HT1080 (cell line): Measurements from ENCODE around the gene CHCHD6. TPM values are rescaled to one million over a fixed set of nuclear protein-coding genes. Genes with fewer than 3 reads are reported as not detected.

Experiments
- DNase-seq: peaks from one replicate; pipeline ENCODE4 v3.0.0-alpha.2; 2015; ENCODE audit warnings: low read depth
- total RNA-seq: library from RNA; depleted of rRNA; stranded (reverse); fragments of >200 nt; shearing (Covaris generic); gene quantifications from 2 replicates; pipeline ENCODE4 v1.2.3, GENCODE V29; 2014

Gene CHCHD6
- total RNA-seq, 1 experiment from 2014 or later: 28.7 TPM

DNA sequence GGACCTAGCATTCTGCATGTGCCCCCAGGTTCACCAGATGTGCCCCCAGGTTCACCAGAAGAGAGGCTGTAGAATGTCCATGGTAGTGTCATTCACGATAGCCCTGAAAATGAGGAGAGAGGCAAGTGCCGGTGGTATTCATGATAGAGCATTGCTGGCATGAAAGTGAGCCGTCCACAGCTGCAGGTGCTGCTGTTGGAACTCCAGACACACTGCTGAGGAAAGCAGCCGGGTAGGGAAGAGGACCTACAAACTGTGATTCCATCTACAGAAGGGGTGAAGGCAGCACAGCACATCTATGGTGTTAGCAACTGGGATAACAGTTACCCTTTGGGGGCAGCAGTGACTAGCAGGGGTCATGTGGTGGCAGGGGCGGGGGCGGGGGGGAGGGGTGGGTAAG is 153.9 kb downstream of the CHCHD6 start:
- DNase-seq: no peak

DNA sequence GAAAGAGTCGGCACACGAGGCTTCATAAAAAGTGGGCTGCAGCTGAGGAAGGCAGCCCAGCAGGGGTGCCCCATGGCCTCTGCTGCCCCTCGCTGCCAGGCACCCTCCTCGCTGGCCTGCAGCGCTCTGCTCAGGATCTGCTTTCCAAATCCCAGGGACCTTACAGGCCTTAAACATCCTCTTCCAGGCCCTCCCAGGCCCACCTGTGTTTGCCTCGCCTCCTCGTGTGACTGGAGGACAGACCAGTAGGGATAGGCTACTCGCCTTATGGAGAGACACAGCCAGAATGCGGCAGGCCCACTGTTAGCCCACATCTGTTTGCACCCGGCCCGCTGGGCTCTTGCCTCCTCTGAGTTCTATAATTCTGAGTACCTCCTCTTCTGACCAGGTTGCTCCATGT is 154.4 kb downstream of the CHCHD6 start:
- DNase-seq: no peak

DNA sequence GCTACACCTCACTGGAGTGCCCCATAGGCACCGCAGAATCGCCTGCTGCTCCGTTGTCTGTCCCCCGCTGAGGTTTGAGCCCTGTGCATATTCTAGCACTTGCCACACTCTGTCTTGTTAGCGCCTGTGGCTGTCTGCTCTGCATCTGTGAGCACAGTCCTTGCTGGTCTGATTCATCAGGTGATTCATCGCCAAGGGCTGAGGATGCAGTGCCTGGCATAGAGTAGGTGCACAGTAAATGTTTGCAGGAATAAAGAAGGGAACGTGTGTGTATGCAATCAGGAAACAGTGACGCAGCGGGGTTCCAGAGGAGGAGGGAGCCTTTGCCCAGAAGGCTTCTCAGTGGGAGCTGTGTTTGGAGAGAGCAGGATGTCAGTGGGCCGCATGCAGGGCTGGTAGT is 154.8 kb downstream of the CHCHD6 start:
- peak; percentile 100 for DNase-seq

DNA sequence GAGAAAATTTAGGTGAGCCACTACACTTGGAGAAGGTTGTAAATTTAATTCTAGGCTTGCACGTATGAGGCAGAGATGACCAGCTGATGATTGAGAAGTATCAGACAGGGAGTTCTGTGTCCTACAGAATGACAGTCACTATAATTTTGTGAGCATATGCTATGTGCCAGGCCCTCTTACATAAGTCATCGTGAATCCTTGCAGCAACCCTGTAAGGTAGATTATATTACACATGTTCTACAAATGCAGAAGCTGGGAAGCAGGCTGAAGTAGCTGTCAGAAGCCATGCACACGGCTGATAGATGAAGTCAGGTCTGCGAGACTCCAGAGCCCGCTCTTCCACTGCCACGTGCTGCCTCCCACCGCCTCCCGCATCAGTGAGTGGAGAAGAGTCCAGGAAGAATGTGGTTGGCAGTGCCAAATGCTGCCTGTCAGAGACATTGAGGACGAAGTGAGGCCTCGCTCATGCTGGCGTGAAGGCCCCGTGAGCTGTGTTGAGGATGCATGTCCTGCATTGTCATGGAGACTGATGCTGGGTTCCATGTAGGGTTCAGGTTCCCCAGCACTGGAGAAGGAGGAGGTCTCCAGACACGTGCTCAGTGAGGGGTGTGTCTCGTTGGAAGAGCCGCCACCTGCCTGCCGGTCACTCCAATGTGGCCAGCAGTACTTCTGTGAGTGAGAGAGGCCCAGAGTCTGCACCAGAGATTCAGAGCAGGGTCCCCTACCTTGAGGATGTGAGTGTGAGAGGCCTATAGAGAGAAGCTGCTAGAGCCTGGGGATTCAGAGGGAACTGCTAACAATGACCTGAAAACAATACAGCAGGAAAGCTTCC is 155.6 kb downstream of the CHCHD6 start:
- DNase-seq: no peak

DNA sequence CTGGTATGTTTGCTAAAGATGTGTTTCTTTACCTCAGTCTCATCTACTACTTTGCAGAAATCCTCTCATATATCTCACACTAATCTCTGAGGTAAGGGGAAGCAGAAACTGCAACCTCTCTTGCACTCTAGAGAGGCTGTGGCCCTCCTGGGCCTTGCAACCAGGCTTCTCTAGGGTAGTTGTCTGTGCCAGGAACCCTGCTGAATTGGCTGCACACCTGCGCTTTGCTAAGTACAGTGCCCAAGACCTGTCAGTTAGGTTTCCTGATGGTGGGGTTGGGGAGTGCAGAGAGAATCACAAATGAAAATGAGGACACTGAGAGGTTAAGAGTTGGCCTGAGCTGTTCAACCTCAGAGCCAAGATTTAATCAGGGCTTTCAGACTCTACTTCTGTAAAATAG is 161.7 kb downstream of the CHCHD6 start:
- DNase-seq: no peak

- no peak for DNase-seq
These were observed 162.2 kb downstream of the CHCHD6 start for GRCh38 chr3:126866175-126866759.

DNA sequence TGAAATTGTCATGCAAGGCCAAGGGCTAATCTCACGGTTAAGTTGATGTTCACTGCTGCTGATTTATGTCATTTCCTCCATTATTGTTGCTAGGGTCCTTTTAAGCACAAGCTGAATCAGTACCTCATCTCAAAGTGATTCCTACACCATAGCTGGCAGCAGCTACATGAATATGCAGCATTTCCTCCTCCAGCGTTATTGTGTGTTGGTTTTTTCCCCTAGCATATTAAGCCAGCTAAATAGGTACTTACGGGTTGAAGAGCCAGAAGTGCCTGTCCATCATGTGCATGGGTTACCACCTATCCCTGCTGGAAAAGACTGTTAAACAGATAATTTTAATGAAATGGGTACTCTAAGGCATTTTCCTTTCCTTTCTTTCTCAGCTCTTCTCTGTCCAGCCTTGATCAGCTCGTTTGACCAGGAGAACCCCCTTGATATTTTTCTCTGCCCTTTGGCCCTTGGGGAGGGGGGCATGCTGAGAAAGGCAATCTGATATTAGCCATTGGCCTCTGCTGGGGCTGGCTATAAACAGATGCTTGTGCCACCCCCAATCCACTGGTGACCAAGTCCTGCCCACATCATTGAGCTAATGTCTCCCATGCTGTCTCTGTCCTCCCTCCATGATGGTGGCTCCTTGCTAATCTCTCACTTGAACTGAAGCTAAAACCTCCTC is 163.3 kb downstream of the CHCHD6 start:
- DNase-seq: no peak

DNA sequence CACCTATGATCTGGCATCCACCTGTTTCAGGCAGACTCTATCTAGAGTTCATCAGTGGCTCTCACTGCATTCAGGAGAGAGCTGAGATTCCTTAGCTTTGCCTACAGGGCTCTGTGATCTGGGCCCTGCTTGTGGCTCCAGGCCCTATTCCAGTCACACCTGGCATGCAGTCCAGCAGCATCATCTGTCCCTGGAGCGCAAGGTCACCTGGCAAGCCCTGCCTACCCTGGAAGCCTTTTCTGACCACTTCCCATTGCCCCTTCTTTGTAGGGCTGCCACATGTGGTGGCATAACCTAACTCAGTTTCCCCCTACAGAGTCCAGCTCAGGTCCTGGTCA is 163.8 kb downstream of the CHCHD6 start:
- DNase-seq: no peak

DNA sequence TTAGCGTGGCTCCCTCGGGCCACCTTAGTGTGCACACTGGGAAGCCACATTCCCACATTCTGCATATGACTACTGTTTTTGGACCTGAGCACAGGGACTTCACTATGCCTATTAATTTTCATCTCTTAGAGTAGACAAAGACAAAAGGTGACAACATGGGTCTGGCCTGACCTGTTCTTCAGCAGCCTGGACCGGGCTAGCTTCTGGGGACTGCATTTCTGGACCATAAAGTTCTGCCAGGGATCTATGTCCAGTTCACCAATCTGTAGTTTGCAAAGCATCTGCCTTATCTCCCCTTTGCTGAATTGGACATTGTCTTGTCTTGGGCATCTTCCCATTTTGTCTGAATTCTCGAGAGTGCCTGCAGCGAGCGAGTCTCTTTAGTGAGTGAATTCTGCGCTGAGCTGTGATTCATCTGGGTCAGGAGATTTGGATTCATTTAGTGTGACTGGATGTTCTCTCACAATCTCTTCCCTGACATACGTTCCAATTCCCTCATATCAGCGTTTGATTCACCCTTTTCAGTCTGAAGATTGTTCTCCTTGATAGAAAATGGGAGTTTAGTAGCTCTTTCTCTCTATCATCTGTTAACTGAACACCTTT is 166.7 kb downstream of the CHCHD6 start:
- no peak for DNase-seq

DNA sequence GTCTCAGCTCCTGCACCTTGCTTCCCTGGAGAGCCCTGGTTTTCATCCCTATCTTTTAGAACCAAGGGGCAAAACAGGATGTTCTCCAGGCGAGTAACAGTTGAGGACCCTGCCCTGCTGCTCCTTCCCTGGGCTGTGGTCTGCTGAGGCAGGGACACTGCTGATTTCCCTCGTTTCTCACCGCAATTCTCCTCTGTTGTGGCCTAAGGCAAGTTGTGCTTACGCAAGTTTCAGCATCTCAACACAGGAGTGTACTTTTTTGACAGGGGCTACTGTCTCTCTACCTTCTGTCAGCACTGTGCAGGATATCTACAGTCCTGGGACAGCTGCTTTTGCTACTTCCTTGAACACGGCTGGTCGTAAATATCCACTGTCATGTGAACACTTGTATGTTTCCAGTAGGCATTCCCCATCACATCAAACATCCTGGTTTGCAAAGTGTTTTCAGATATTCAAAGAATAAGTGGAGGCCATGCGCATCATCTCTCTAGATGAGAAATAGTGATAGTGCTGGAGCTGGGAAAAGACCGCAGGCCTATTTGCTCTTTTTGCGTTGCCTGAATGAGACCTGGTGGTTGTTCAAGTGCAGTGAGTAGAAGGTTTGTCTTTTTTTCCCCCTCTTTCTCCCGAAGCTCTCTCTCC is 168.8 kb downstream of the CHCHD6 start:
- no peak for DNase-seq

GRCh38 chr3:126873416-126873815 is 169.4 kb downstream of the CHCHD6 start:
- DNase-seq: no peak

- DNase-seq: no peak
These were observed 174.6 kb downstream of the CHCHD6 start for GRCh38 chr3:126878664-126879063.

DNA sequence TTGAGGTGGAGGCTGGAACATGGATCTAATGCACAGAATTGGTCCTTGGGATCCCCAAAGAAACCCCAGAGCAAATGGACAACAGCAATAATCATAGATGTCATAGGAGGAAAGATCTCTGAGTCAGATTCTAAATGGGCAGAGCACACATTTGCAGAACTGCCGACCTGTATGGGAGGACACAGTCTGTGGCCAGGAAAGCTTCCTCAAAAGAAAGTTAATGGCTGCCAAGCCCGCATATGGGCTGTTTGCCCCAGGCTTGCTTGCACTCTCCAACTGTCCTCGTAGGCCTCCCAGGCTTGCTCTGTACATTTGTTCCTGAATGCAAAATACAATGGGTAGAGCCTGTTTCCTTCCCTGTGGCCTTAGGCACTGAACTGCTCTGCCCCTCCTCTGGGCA is 176.9 kb downstream of the CHCHD6 start:
- no peak for DNase-seq

GRCh38 chr3:126881861-126882260 is 177.8 kb downstream of the CHCHD6 start:
- DNase-seq: no peak

- no peak for DNase-seq
These were observed 179.2 kb downstream of the CHCHD6 start for GRCh38 chr3:126883241-126883640.

- DNase-seq: no peak
These were observed 181.4 kb downstream of the CHCHD6 start for GRCh38 chr3:126885425-126885824.

DNA sequence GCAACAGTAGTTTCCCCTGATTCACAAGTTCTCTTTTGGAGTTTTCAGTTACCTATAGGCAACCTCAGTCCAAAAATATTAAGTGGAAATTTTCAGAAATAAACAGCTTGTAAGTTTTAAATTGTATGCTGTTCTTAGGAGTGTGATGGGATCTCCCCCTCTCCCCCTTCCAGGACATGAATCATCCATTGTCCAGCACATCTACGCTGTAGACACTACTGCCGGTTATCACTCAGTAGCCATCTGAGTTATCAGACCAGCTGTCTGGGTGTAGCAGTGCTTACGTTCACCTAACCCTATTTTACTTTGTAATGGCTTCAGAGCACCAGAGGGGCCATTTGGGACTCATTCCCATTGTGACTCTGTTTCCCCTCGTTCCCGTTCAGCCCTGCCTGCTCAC is 182.2 kb downstream of the CHCHD6 start:
- DNase-seq: peak; percentile 72

GRCh38 chr3:126887686-126888085 is 183.6 kb downstream of the CHCHD6 start:
- no peak for DNase-seq

DNA sequence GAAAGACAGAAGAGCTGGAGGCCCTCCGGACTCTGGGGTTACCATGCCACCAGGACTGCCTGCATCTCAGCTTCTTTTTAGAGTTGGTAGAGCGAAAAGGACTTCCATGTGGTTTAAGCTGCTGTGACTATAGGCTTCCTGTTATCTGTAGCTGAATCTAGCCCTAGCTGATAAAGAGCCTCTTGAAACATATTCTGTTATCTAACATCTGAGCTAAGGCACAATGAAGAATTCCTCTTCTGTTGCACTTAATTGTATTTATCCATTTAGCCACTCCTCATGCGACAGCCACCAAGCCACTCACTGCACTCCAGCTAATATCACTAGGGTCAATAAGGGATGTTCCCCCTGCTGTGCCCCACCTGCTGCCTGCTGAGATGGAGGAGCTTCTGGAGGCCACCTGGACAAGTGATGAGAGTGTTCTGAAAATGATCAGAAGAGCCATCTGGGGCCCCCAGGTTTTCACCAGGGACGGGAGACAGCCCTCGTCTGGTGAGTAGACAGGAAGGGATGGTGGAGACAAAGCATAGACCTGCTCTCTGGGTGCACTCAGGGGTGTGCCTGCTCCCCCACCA is 184.2 kb downstream of the CHCHD6 start:
- DNase-seq: no peak

GRCh38 chr3:126889276-126890201 is 185.5 kb downstream of the CHCHD6 start:
- DNase-seq: no peak
